Measurements from ENCODE around the gene F2RL2. TPM values are rescaled to one million over a fixed set of nuclear protein-coding genes. Genes with fewer than 3 reads are reported as not detected.

Gene F2RL2
- total and polyA plus RNA-seq, 4 experiments from 2014 or later: 0.50 to 1.00 TPM; not detected in 2

- Histone ChIP-seq H3K27me3 (ENCODE audit: insufficient read depth, low read length) (no peaks in the 10 kb centered on the region), H3K36me3 (ENCODE audit: insufficient read depth, low read length) (peaks cover 12% of the 10 kb centered on the region), H3K9me3 (ENCODE audit: control insufficient read depth in 1 of 2, low read length in 2 of 2) (no peaks in the 10 kb centered on the region), H3K4me3 (ENCODE audit: low read length in 2 of 2) (no peak overlapping the region), H3K27ac (ENCODE audit: low read depth, low read length) (no peak overlapping the region), H3K4me1 (ENCODE audit: insufficient read depth, low read length) (peaks cover 6% of the 10 kb centered on the region)
- DNase-seq: no peak
- no peaks in the 10 kb centered on the region for H3K27me3 Mint-ChIP-seq
- peaks cover 29 to 38% of the 10 kb centered on the region in 2 donors for H3K36me3 Mint-ChIP-seq
- no peaks in the 10 kb centered on the region for H3K9me3 Mint-ChIP-seq
- H3K4me3 Mint-ChIP-seq: no peak overlapping the region
- no peak overlapping the region for H3K27ac Mint-ChIP-seq
- peaks cover 26 to 36% (median 32%) of the 10 kb centered on the region in 4 donors for H3K4me1 Mint-ChIP-seq
- CTCF ChIA-PET (ENCODE audit: partially characterized antibody): interaction anchor here (0.7 to 4.2 kb wide), 4 partner anchors 13 to 684 kb away, joined by 3 to 27 read pairs (median 4); no protein-coding TSS in a partner anchor
- intact Hi-C loops (cut with micrococcal nuclease): no loop called here
- POLR2A ChIA-PET (ENCODE audit: partially characterized antibody): no interaction called here
Observed at GRCh38 chr5:76570153-76570552, 53.0 kb downstream of the F2RL2 start.

Other genes starting within 250 kb of the F2RL2 start
- 100 to 1,000 TPM; 125 to 126 TPM for gene IQGAP2, start 220.1 kb downstream of the F2RL2 start, total RNA-seq
- gene IQGAP2, start 220.1 kb downstream of the F2RL2 start, polyA plus RNA-seq: 10 to 100 TPM; 24.7 to 72.5 TPM
- gene F2R, start 92.7 kb upstream of the F2RL2 start, total RNA-seq: 10 to 100 TPM; 12.4 to 14.6 TPM
- 1 to 10 TPM; 6.7 to 8.9 TPM for gene F2R, start 92.7 kb upstream of the F2RL2 start, polyA plus RNA-seq
- 1 to 10 TPM; 5.1 to 5.5 TPM for gene F2RL1, start 195.6 kb upstream of the F2RL2 start, total RNA-seq
- 1 to 10 TPM; 8.0 to 9.2 TPM for gene F2RL1, start 195.6 kb upstream of the F2RL2 start, polyA plus RNA-seq
- 1 to 10 TPM; 1.4 to 2.3 TPM for gene S100Z, start 226.6 kb upstream of the F2RL2 start, total RNA-seq
- 1 to 10 TPM in 1 of 2 donors, under 1 TPM in 1; 0.13 to 1.4 TPM for gene S100Z, start 226.6 kb upstream of the F2RL2 start, polyA plus RNA-seq

Measured in CD4-positive, alpha-beta memory T cell (primary cell).